GM23248 (cell line): ENCODE results near the gene MAP2K1.

Experiments
- EZH2 ChIP-seq: fragments of 200-600 bp; sonication (generic); IDR thresholded peaks from 2 replicates; pipeline ENCODE4 v1.6.1; 2018; ENCODE audit warnings: antibody characterized with exemption, mild to moderate bottlenecking; ENCODE audit not compliant: insufficient read depth, poor library complexity, severe bottlenecking
- EZH2phosphoT487 ChIP-seq: fragments of 200-600 bp; sonication (generic); IDR thresholded peaks from 2 replicates; pipeline ENCODE4 v1.6.1; 2018; ENCODE audit warnings: antibody characterized with exemption, moderate library complexity, mild to moderate bottlenecking, low read depth; ENCODE audit not compliant: insufficient read depth

DNA sequence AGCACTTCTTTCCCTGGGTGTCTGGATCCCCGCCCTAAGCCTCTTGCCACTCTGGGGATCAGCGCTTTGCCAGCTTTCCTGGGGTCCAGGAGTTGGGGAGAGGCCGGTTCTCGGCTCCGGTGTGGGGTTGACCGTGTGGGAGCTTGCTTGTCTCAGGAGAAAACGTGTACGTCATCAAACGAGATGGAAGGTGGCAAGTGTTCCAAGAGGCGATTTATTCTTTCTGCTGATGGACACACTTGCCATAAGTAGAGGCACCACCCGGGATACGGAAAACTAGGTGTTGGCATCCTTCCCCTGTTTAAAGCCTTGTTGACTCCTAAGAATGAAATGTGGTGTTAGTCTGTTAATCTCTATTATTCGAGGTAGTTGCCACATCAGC lies 118.7 kb downstream of the MAP2K1 start:
- TF ChIP-seq EZH2, result no peak
- TF ChIP-seq EZH2phosphoT487, result no peak
